Stomach (tissue), 4 donors: ENCODE measurements around the gene ARMC3.

Experiments
- CTCF ChIP-seq, 7 experiments: fragments of 450-650 bp in 4 of 7; fragments of 200-600 bp in 3 of 7; sonication (generic) in 3 of 7; IDR thresholded peaks; one replicate each; pipeline ENCODE4 v1.5.1; 2016 to 2019; ENCODE audit warnings: antibody characterized with exemption in 7 of 7, control low read depth in 2 of 7, mild to moderate bottlenecking in 1 of 7
- EP300 ChIP-seq: sonication (generic); formaldehyde crosslinking; IDR thresholded peaks from one replicate; pipeline ENCODE4 v1.6.1; 2017; ENCODE audit warnings: antibody characterized with exemption
- POLR2A ChIP-seq, 4 donors: fragments of 450-650 bp; IDR thresholded peaks; one replicate each; pipeline ENCODE4 v1.6.1; 2016; ENCODE audit warnings: antibody characterized with exemption in 4 of 4, control low read depth in 2 of 4, mild to moderate bottlenecking in 1 of 4, moderate library complexity in 1 of 4
- POLR2AphosphoS5 ChIP-seq, 3 donors: sonication (generic); formaldehyde crosslinking; IDR thresholded peaks; one replicate each; pipeline ENCODE4 v1.6.1; 2016; ENCODE audit warnings: antibody characterized with exemption in 3 of 3

- TF ChIP-seq CTCF (IDR thresholded peaks at IDR 0.05) (no peak), POLR2AphosphoS5 (IDR thresholded peaks at IDR 0.05) (no peak), POLR2A (IDR thresholded peaks at IDR 0.05) (no peak), EP300 (no peak)
Observed at GRCh38 chr10:23080262-23080661, 152.4 kb downstream of the ARMC3 start.
